Testis (tissue), 2 donors: Measurements from ENCODE around the gene CCNK.

Experiments
- POLR2A ChIP-seq: fragments of 450-650 bp; IDR thresholded peaks from one replicate; pipeline ENCODE4 v1.6.1; 2017; ENCODE audit warnings: antibody characterized with exemption, mild to moderate bottlenecking, moderate library complexity
- TF ChIP-seq, protein P1 (sequence below), 3 experiments: fragments of 450-650 bp in 2 of 3; fragments of 200-600 bp in 1 of 3; sonication (generic) in 1 of 3; IDR thresholded peaks; one replicate each; pipeline ENCODE4 v1.5.1; 2016 to 2019; ENCODE audit warnings: antibody characterized with exemption in 3 of 3, mild to moderate bottlenecking in 2 of 3, moderate library complexity in 1 of 3

DNA sequence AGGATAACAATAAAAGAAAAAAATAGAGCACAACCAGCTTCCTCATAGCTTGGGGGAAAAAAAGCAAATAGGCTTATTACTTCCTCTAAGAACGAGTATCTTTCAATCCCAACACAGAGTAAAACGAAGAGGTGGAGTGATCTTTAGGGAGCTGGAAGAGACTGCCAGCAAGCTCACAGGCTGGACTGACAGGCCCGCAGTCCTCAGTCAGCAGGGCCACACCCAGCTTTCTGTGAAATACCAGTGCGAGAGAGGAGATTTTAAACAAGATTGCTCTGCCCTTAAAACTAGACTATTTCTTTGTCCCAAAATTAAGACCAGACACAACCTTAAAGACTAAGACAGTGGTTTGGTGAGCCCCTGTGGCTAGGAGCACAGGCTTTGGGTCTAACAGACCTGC, 33.5 kb upstream of the CCNK start:
- TF ChIP-seq, protein P1, sequence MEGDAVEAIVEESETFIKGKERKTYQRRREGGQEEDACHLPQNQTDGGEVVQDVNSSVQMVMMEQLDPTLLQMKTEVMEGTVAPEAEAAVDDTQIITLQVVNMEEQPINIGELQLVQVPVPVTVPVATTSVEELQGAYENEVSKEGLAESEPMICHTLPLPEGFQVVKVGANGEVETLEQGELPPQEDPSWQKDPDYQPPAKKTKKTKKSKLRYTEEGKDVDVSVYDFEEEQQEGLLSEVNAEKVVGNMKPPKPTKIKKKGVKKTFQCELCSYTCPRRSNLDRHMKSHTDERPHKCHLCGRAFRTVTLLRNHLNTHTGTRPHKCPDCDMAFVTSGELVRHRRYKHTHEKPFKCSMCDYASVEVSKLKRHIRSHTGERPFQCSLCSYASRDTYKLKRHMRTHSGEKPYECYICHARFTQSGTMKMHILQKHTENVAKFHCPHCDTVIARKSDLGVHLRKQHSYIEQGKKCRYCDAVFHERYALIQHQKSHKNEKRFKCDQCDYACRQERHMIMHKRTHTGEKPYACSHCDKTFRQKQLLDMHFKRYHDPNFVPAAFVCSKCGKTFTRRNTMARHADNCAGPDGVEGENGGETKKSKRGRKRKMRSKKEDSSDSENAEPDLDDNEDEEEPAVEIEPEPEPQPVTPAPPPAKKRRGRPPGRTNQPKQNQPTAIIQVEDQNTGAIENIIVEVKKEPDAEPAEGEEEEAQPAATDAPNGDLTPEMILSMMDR (IDR thresholded peaks at IDR 0.05) = no peak
- no peak for TF ChIP-seq POLR2A
